CD4-positive, alpha-beta T cell treated with Interleukin-12 subunit alpha and Interleukin-12 subunit beta, for 1 hour (primary cell): ENCODE measurements around the gene TEAD1.

Experiments used
- DNase-seq: peaks from one replicate; pipeline ENCODE4 v3.0.0-alpha.2; 2020

Gene TEAD1

GRCh38 chr11:12793065-12793464, 118.8 kb downstream of the TEAD1 start:
- DNase-seq = no peak

- no peak for DNase-seq
Measured at GRCh38 chr11:12793506-12793905, 119.3 kb downstream of the TEAD1 start.

GRCh38 chr11:12794576-12795230, 120.5 kb downstream of the TEAD1 start:
- no peak for DNase-seq

- no peak for DNase-seq
Measured at GRCh38 chr11:12797996-12798395, 123.8 kb downstream of the TEAD1 start.

- no peak for DNase-seq
Measured at GRCh38 chr11:12798609-12799011, 124.4 kb downstream of the TEAD1 start.

GRCh38 chr11:12799334-12799835, 125.2 kb downstream of the TEAD1 start:
- DNase-seq = no peak

- DNase-seq = no peak
Measured at GRCh38 chr11:12800032-12800671, 125.9 kb downstream of the TEAD1 start.

- DNase-seq = no peak
Measured at GRCh38 chr11:12800871-12801270, 126.7 kb downstream of the TEAD1 start.

- DNase-seq = no peak
Measured at GRCh38 chr11:12801976-12802375, 127.8 kb downstream of the TEAD1 start.

GRCh38 chr11:12802418-12803085, 128.3 kb downstream of the TEAD1 start:
- no peak for DNase-seq

- DNase-seq = no peak
Measured at GRCh38 chr11:12803086-12803826, 129.0 kb downstream of the TEAD1 start.

- DNase-seq = no peak
Measured at GRCh38 chr11:12806113-12806512, 131.9 kb downstream of the TEAD1 start.

- DNase-seq = no peak
Measured at GRCh38 chr11:12807621-12808020, 133.4 kb downstream of the TEAD1 start.

GRCh38 chr11:12808519-12808918, 134.3 kb downstream of the TEAD1 start:
- no peak for DNase-seq

- DNase-seq = no peak
Measured at GRCh38 chr11:12809364-12809763, 135.1 kb downstream of the TEAD1 start.

GRCh38 chr11:12809864-12810567, 135.8 kb downstream of the TEAD1 start:
- DNase-seq = no peak

- no peak for DNase-seq
Measured at GRCh38 chr11:12810568-12810894, 136.3 kb downstream of the TEAD1 start.

- DNase-seq = no peak
Measured at GRCh38 chr11:12811861-12812260, 137.6 kb downstream of the TEAD1 start.

GRCh38 chr11:12812849-12813248, 138.6 kb downstream of the TEAD1 start:
- no peak for DNase-seq

GRCh38 chr11:12813371-12814225, 139.4 kb downstream of the TEAD1 start:
- no peak for DNase-seq

- DNase-seq = no peak
Measured at GRCh38 chr11:12815129-12815480, 140.9 kb downstream of the TEAD1 start.

- DNase-seq = no peak
Measured at GRCh38 chr11:12815931-12816494, 141.8 kb downstream of the TEAD1 start.
